ENCODE results near the gene ENDOG. TPM values are rescaled to one million over a fixed set of nuclear protein-coding genes. Genes with fewer than 3 reads are reported as not detected.

Gene ENDOG
- total RNA-seq, result 20.9 and 48.4 TPM in 2 replicates

DNA sequence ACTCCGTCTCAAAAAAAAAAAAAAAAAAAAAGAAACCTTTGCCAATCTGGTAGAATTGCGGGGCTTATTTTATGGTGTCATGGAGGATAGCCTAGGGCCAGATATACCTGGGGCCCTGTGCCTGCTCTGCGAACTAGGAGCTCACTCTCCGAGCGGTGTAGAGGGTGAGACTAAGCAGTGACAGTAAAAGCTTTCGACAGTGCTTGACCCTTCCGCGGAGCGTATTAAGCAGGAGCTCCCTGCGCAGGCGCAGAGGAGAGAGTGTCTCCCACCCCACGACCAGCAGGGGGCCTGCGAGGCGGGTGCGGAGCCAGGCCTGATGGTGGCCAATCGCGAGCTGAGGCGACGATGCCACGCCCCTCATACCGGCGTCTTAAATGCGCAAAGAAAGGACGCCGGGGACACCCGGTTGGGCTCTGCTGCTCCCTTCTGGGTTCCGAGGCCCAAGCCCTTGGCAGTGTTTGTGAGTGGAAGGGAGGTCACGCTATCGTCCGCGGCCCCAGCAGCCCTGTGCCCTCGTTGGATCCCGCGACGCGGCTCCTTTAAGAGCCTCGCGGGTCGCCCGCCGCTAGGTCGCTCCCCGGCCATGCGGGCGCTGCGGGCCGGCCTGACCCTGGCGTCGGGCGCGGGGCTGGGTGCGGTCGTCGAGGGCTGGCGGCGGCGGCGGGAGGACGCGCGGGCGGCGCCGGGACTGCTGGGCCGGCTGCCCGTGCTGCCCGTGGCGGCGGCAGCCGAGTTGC lies at the start of gene ENDOG:
TSS of gene ENDOG (plus strand) at position 402 of the 740 bp plus-strand sequence. CDS start at position 587, 185 bp downstream.

GRCh38 chr9:128771745-128772519 lies 46.4 kb upstream of the ENDOG start, which contains the start of gene ZER1:
TSS of gene ZER1 (minus strand) at chr9:128771927. CDS start at chr9:128755565, 16,362 bp downstream.

DNA sequence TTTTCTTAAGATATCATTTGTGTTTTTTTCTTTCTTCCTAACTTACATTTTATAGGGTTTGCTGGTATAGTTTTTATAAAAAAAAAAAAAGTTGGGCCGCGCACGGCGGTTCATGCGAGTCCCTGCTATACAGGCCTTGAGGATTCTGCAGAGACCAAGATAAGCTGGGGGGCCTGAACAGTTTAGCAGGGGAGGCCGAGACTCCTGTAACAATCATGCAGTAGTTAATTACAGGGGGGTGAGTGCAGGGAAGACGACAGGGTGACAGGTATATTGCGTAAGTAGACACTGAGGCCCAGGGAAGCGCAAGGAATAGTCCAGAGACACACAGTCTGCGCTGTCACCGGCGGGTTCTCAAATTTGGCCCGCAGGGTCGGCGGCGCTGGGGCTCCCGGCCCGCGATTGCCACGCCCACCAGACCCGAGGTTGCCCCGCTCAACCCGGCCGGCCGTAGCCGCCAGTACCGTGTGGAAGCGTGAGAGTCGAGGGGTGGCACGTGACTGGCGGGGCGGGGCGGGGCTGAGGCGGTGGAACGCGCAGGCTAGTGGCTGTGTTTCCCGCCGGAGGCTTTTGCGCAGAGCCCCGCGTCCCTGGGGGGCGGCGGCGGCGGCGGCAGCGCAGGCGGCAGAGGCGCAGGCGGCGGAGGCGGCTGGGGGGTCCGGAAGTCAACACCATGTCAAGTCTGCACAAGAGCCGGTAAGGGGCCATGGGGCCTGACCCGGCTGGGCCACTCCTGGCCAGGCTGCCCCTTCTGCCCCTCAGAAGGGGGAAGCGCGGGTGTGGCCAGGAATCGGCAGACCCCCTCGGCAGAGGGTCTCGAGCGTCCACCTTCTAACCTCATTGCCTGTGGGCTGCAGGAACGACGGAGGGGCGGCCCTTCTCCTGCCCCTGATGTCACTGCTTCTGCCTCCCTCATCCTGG lies 31.4 kb upstream of the ENDOG start, which contains the start of gene TBC1D13:
TSS of gene TBC1D13 (plus strand) at position 573 of the 921 bp plus-strand sequence. CDS start at position 674, 101 bp downstream.

GRCh38 chr9:128829477-128830251 lies 11.4 kb downstream of the ENDOG start, which contains the start of gene SPOUT1:
TSS of gene SPOUT1 (minus strand) at chr9:128829794. CDS start at chr9:128829780, 14 bp downstream.

Other genes starting within 250 kb of the ENDOG start
- 52.7 and 113 TPM in 2 replicates for gene DYNC2I2, start 161.7 kb upstream of the ENDOG start, total RNA-seq
- 571 and 611 TPM in 2 replicates for gene SET, start 129.3 kb upstream of the ENDOG start, total RNA-seq
- 1.5 and 4.0 TPM in 2 replicates for gene PKN3, start 116.0 kb upstream of the ENDOG start, total RNA-seq
- gene ZDHHC12, start 94.4 kb upstream of the ENDOG start, total RNA-seq, result 29.1 and 42.5 TPM in 2 replicates
- 20.8 and 23.6 TPM in 2 replicates for gene ZER1, start 46.6 kb upstream of the ENDOG start, total RNA-seq
- 11.4 and 13.8 TPM in 2 replicates for gene TBC1D13, start 31.2 kb upstream of the ENDOG start, total RNA-seq
- gene SPOUT1, start 11.3 kb downstream of the ENDOG start, total RNA-seq, result 19.5 and 20.2 TPM in 2 replicates
- 12.2 and 13.4 TPM in 2 replicates for gene KYAT1, start 63.5 kb downstream of the ENDOG start, total RNA-seq
- gene LRRC8A, start 63.6 kb downstream of the ENDOG start, total RNA-seq, result 29.1 and 36.1 TPM in 2 replicates
- gene PHYHD1, start 102.5 kb downstream of the ENDOG start, total RNA-seq, result 3.4 and 6.2 TPM in 2 replicates
- gene DOLK, start 129.1 kb downstream of the ENDOG start, total RNA-seq, result 31.6 and 32.9 TPM in 2 replicates
- gene NUP188, start 129.2 kb downstream of the ENDOG start, total RNA-seq, result 37.7 and 70.7 TPM in 2 replicates
- gene SH3GLB2, start 209.8 kb downstream of the ENDOG start, total RNA-seq, result 51.8 and 61.4 TPM in 2 replicates
- gene MIGA2, start 218.1 kb downstream of the ENDOG start, total RNA-seq, result 26.6 and 27.3 TPM in 2 replicates